HFFc6 (cell line): ENCODE results near the gene TMC1. TPM values are rescaled to one million over a fixed set of nuclear protein-coding genes. Genes with fewer than 3 reads are reported as not detected.
A peak's percentile ranks its signal among the peaks of the same experiment; 100 is the strongest.

Source experiments
- DNase-seq: peaks from one replicate; pipeline ENCODE4 v3.0.0-alpha.2; 2018
- H3K27ac Mint-ChIP-seq: 2 replicates; pipeline ENCODE4 v1.8.0; 2020; ENCODE audit warnings: mild to moderate bottlenecking, mixed read lengths
- H3K27me3 Mint-ChIP-seq: 2 replicates; pipeline ENCODE4 v1.8.0; 2021; ENCODE audit warnings: mild to moderate bottlenecking, moderate library complexity, mixed read lengths; ENCODE audit not compliant: insufficient read depth
- H3K36me3 Mint-ChIP-seq: 2 replicates; pipeline ENCODE4 v1.8.0; 2021; ENCODE audit warnings: low read depth, mixed read lengths
- H3K4me1 Mint-ChIP-seq: 2 replicates; pipeline ENCODE4 v1.8.0; 2020; ENCODE audit warnings: low read depth, mixed read lengths
- H3K4me3 Mint-ChIP-seq: 2 replicates; pipeline ENCODE4 v1.8.0; 2020; ENCODE audit warnings: mild to moderate bottlenecking, moderate library complexity, mixed read lengths
- H3K9me3 Mint-ChIP-seq: 2 replicates; pipeline ENCODE4 v1.8.0; 2020; ENCODE audit warnings: mild to moderate bottlenecking, mixed read lengths
- total RNA-seq, 6 experiments: library from RNA; stranded (reverse); fragmentation: NEBNext Ultra II Directional; extraction: Animal tissue kit (Norgen Biotek cat#: 25700); gene quantifications; 2 replicates in 1 of 6; 3 replicates in 5 of 6; pipeline ENCODE4 v1.2.3, GENCODE V29; 2021
- TF ChIP-seq, protein P1 (sequence below): fragments of 200-600 bp; sonication (generic); IDR thresholded peaks from 2 replicates; pipeline ENCODE4 v1.5.0; 2021; ENCODE audit warnings: antibody characterized with exemption, mild to moderate bottlenecking

The TMC1 gene
- total RNA-seq, 6 experiments from 2014 or later: 0.09 to 1.1 (median 0.65) TPM

DNA sequence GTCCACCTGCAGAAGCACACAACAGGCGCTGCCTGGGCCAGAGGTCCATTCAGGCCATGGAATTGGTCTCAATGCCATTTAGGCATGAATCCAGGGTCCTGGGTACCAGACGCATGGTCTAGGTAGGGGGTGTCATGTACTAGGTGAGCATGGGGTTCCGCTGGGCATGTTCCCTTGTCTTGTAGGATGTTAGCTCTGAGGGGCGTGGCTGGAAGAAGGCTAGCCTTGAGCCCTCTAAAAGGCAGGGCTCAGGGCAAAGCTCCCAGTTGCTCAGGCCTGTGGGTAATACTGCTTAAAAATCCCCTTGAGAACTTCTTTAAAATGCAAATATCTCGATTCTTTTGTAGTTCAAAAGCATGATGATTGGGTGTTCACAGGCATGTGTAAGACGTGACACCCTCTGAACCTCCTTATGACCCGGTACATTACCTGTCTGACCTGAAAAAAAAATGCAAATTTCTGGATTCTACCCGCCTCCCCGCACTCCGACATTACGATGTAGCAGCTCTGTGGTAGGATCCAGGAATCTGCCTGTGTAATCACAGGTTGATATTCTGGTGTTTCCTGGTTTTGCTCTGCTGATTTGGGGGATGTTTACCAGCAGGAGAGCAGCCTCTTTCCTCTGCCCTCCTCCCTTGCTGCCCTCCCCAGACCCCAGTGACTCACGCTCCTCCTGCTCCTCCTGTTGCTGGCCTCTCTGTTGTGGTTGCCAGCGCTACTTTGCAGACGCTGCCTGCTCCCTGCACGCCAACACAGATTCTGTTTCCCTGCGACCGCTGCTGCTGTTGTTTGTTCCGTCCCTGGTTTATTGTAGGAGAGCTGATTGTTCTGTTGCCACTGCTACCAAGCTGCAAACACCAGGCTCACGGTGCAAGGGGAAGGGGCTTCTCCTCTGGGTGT is 5.7 kb downstream of the TMC1 start:
- DNase-seq: peak; percentile 93
- TF ChIP-seq, protein P1, sequence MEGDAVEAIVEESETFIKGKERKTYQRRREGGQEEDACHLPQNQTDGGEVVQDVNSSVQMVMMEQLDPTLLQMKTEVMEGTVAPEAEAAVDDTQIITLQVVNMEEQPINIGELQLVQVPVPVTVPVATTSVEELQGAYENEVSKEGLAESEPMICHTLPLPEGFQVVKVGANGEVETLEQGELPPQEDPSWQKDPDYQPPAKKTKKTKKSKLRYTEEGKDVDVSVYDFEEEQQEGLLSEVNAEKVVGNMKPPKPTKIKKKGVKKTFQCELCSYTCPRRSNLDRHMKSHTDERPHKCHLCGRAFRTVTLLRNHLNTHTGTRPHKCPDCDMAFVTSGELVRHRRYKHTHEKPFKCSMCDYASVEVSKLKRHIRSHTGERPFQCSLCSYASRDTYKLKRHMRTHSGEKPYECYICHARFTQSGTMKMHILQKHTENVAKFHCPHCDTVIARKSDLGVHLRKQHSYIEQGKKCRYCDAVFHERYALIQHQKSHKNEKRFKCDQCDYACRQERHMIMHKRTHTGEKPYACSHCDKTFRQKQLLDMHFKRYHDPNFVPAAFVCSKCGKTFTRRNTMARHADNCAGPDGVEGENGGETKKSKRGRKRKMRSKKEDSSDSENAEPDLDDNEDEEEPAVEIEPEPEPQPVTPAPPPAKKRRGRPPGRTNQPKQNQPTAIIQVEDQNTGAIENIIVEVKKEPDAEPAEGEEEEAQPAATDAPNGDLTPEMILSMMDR: no peak
- Mint-ChIP-seq H3K27ac (peak overlapping the region; percentile 99), H3K4me1 (peaks cover 46% of the 10 kb centered on the region), H3K27me3 (0 out of 2 replicates have a peak, but pooled peaks cover 1% of the 10 kb centered on the region), H3K36me3 (no peaks in the 10 kb centered on the region), H3K9me3 (no peaks in the 10 kb centered on the region), H3K4me3 (peak overlapping the region; percentile 83)

DNA sequence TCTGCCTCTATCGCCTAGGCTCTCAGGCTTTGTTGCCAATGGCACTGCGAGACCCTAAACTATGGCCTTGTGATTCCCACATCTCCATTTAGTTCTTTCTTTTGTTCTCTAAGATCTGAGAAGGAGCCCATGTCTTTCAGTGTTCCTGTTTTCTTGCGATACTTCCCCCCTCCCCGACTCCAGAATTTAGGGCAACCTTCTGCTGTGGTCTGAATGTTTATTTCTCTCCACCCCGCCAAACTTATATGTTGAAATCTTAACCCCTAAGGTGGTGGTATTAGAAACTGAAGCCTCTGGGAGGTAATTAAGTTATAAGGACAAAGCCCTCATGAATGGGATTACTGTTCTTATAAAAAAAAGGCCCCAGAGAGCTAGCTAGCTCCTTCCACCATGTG is 6.4 kb downstream of the TMC1 start:
- peaks cover 51% of the 10 kb centered on the region for H3K4me1 Mint-ChIP-seq
- H3K27me3 Mint-ChIP-seq: 0 out of 2 replicates have a peak, but pooled peaks cover 1% of the 10 kb centered on the region
- H3K4me3 Mint-ChIP-seq: peak overlapping the region; percentile 83
- DNase-seq: no peak
- peak overlapping the region; percentile 99 for H3K27ac Mint-ChIP-seq
- no peaks in the 10 kb centered on the region for H3K36me3 Mint-ChIP-seq
- no peaks in the 10 kb centered on the region for H3K9me3 Mint-ChIP-seq
- TF ChIP-seq, protein P1: no peak

DNA sequence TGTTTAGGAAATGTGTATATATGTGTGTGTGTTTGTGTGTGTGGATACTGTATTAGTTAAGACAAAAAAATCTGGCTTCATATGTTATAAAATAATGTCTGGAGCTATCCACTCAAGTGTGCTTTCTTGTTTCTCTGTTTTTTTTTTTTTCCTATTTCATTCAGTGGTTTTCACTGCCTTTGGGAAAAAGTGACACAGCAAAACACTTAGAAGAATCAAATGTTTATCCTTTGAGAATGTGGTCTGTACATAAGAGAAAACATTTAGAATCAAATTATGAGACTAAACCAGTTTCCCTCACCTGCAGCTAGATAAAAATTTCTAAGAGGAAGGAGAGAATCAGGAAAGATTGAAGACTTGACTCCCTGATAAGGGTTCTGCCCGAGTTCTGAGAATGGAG is 8.1 kb downstream of the TMC1 start:
- TF ChIP-seq, protein P1: no peak
- H3K4me1 Mint-ChIP-seq: peaks cover 58% of the 10 kb centered on the region
- DNase-seq: no peak
- no peaks in the 10 kb centered on the region for H3K9me3 Mint-ChIP-seq
- peak overlapping the region; percentile 27 for H3K27ac Mint-ChIP-seq
- H3K36me3 Mint-ChIP-seq: no peaks in the 10 kb centered on the region
- H3K4me3 Mint-ChIP-seq: no peak overlapping the region
- no peaks in the 10 kb centered on the region; the same call in 1 of the 2 replicates for H3K27me3 Mint-ChIP-seq

DNA sequence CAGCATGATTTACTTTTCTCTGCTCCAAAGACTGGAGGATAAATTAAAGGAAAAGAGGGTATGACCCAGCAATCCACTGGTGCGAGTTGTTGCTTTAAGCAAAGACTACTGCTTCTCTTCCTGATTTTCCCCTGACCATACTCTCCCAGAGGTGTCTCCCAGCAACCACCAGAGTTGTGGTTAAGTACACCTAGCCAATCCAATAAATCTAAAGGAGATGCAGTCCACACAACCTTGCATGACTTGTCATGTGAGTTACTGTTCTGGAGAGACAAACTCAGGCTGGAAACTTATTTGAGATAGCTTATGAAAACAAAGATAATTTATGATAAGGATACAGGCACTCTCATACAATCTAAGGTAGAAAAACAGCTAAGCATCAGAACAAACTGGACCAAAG is 11.9 kb downstream of the TMC1 start:
- H3K36me3 Mint-ChIP-seq: peaks cover 10% of the 10 kb centered on the region

DNA sequence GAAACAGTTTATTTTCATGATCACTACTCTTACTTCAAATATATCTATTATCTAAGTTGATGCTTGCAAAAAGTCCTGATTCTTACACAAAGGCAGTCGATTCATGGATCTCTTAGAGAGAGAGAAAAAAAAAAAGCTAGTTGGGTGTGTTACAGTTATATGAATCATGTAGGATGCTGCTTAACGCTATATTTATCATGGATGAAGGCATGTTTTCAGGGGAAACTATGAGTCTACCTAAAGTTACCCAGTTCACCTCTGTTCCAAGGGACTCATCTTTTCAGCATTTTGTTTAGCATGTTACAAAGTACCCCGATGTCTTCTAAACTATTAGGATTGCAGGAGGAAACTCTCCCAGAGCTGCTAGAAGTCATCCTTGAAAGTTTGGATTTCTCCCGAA is 13.5 kb downstream of the TMC1 start:
- Mint-ChIP-seq H3K9me3 (peaks cover 10% of the 10 kb centered on the region), H3K4me3 (no peak overlapping the region), H3K27me3 (no peaks in the 10 kb centered on the region; the same call in 1 of the 2 replicates), H3K4me1 (peaks cover 46% of the 10 kb centered on the region), H3K27ac (no peak overlapping the region), H3K36me3 (peaks cover 10% of the 10 kb centered on the region)
- no peak for DNase-seq
- TF ChIP-seq, protein P1: no peak

More for the DNA sequence above, 11.9 kb downstream of the TMC1 start:
- peaks cover 10% of the 10 kb centered on the region for H3K9me3 Mint-ChIP-seq
- DNase-seq: peak; percentile 30
- TF ChIP-seq, protein P1: no peak
- H3K4me3 Mint-ChIP-seq: no peak overlapping the region
- H3K27me3 Mint-ChIP-seq: no peaks in the 10 kb centered on the region; the same call in 1 of the 2 replicates
- no peak overlapping the region for H3K27ac Mint-ChIP-seq
- peaks cover 37% of the 10 kb centered on the region for H3K4me1 Mint-ChIP-seq
